ENCODE measurements around the gene ZNF816. TPM values are rescaled to one million over a fixed set of nuclear protein-coding genes. Genes with fewer than 3 reads are reported as not detected.

ZNF816 gene
- 8.8 and 10.9 TPM in 2 replicates for total RNA-seq (ENCODE audit: low replicate concordance)

DNA sequence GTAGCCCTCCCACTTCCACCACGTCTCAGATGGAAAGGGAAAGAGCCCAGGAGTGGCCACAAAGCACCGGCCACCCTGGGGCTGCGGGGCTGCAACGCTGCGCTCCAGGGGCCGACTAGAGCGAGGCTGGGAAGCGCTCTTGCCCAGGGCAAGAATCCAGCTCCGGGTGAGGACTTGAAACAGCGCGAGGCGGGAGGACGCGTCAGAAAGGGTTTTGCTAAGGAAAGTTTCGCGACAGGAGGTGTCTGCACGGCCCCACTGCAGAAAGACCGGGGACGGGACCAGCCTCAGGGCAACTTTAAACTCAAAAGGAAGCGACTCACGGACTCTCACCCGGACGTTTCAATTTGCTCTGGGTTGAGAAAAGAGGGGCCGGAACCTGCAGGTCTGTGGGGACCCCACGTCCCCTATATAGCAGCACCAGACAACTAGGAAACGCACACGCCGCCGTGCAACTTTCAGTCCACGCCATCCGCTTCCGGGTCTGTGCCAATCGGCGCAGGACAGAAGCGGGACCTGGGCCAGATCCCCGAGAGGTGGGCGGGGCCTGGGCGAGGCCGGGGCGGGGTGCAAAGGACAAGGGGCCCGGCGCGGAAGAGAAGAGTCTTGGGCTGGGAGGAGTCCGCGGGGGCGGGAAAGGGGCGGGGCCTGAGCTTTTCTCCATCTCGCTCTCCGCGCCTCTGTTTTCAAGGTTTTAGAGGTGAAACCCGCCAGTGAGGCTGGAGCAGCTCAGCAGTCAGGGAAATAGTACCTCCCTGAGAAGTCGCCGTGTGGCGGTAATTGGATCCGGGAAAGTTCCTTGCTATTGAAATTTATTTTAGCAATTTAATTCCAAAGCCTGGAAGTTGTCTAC lies at the start of gene ZNF816:
ZNF816 (minus strand) TSS at position 488 of the 853 bp plus-strand sequence. CDS start 6,792 bp downstream, outside the sequence.

DNA sequence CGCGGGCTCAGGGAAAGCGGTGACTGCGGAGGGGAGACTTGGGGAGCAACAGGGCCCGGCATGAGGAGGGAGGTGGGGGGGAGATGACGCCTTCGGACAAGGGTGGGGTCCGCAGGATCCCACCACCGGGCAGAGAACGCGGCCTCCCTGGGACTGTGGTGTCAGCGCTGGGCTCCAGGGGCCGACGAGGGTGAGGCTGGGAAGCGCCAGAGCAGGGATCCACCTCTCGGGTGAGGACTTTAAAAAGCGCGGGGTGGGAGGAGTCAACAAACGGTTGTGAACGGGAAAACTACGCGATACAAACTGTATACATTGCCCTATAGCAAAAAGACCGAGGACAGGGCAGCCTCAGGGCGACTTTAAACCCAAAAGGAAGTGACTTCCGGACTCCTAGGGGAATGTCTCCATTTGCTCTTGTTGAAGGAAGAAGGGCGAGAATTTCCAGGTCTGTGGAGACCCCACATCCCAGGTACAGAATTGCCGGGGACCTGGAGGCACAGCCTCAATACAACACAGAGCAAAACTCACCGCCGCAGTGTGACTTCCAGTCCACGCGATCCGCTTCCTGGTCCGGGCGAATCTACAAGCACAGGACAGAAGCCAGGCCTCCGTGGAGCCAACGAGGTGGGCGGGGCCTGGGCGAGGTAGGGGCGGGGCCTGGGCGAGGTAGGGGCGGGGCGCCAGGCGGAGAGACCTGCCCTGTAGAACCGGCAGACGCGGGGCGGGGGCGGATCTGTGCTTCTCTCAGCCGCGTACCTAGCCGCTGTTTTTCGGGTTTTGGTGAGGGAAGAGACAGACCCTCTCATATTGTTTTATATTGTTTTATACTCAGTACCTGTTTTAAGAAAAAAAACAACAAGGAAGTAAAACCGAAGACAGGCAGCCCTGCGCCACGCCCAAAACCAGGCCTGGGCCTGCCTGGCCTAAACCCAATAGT lies 39.6 kb downstream of the ZNF816 start, which contains the start of gene ZNF888:
ZNF888 (minus strand) TSS at position 588 of the 937 bp plus-strand sequence. CDS start 5,555 bp downstream, outside the sequence.

Other genes starting within 250 kb of the ZNF816 start
- 7.1 and 14.3 TPM in 2 replicates for gene ZNF611, start 227.8 kb downstream of the ZNF816 start, total RNA-seq (ENCODE audit: low replicate concordance)
- 1.8 and 2.8 TPM in 2 replicates for gene ZNF600, start 176.1 kb downstream of the ZNF816 start, total RNA-seq (ENCODE audit: low replicate concordance)
- gene ZNF28, start 141.2 kb downstream of the ZNF816 start, total RNA-seq (ENCODE audit: low replicate concordance): 15.3 and 19.2 TPM in 2 replicates
- gene ZNF468, start 105.3 kb downstream of the ZNF816 start, total RNA-seq (ENCODE audit: low replicate concordance): 12.6 and 18.8 TPM in 2 replicates
- 9.0 and 12.6 TPM in 2 replicates for gene ZNF320, start 65.2 kb downstream of the ZNF816 start, total RNA-seq (ENCODE audit: low replicate concordance)
- gene ZNF888, start 39.5 kb downstream of the ZNF816 start, total RNA-seq (ENCODE audit: low replicate concordance): 4.6 and 4.7 TPM in 2 replicates
- gene ERVV-1, start 51.0 kb upstream of the ZNF816 start, total RNA-seq (ENCODE audit: low replicate concordance): not detected in 2 replicates
- not detected in 2 replicates for gene ERVV-2, start 81.9 kb upstream of the ZNF816 start, total RNA-seq (ENCODE audit: low replicate concordance)
- gene ZNF160, start 140.5 kb upstream of the ZNF816 start, total RNA-seq (ENCODE audit: low replicate concordance): 19.8 and 22.6 TPM in 2 replicates
- gene ZNF415, start 170.0 kb upstream of the ZNF816 start, total RNA-seq (ENCODE audit: low replicate concordance): 4.1 and 7.1 TPM in 2 replicates
- gene ZNF347, start 196.2 kb upstream of the ZNF816 start, total RNA-seq (ENCODE audit: low replicate concordance): 5.4 and 6.1 TPM in 2 replicates
- gene ZNF665, start 230.5 kb upstream of the ZNF816 start, total RNA-seq (ENCODE audit: low replicate concordance): 2.3 TPM in 2 replicates